GM18526 (cell line): ENCODE data around the gene WDR18.
A peak's percentile ranks its signal among the peaks of the same experiment; 100 is the strongest.

Experiments
- POLR2A ChIP-seq: IDR thresholded peaks from 3 replicates; pipeline ENCODE4 v1.6.1; 2011; ENCODE audit not compliant: insufficient read length; ENCODE audit errors: extremely low read depth

The WDR18 gene

DNA sequence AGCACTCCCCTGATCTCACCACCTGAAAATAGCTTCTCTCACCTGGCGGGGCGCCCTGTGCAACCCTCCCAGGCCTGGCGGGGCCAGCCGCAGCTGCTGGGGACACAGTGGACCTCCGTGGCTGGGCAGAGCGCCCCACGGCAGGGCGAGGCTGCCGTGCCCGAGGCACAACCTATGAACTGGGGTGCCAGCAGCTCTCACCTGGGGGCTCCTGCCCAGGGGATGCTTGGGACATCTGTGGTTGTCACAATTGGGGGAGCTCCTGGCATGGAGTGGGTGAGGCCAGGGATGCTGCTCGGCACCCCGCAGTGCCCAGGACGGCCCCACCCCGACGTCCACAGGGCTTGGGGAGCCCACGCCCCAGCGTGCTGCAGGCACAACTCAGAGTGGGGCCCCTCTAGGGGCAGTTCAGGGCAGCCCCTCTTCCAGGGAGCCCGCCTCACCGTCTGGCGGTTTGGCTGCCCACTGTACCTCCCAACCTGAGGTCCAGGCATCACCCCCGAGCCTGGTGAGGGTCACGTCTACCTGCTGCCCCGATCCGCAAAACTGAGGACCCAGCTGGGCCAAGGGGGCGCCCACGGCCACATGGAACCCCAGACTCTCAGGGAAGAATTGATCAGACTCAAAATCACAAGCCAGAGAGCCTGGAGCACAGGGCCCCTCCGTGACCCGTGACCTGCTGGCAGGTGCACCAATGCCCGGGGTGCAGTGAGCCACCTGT is 31.1 kb downstream of the WDR18 start:
- TF ChIP-seq POLR2A = no peak

DNA sequence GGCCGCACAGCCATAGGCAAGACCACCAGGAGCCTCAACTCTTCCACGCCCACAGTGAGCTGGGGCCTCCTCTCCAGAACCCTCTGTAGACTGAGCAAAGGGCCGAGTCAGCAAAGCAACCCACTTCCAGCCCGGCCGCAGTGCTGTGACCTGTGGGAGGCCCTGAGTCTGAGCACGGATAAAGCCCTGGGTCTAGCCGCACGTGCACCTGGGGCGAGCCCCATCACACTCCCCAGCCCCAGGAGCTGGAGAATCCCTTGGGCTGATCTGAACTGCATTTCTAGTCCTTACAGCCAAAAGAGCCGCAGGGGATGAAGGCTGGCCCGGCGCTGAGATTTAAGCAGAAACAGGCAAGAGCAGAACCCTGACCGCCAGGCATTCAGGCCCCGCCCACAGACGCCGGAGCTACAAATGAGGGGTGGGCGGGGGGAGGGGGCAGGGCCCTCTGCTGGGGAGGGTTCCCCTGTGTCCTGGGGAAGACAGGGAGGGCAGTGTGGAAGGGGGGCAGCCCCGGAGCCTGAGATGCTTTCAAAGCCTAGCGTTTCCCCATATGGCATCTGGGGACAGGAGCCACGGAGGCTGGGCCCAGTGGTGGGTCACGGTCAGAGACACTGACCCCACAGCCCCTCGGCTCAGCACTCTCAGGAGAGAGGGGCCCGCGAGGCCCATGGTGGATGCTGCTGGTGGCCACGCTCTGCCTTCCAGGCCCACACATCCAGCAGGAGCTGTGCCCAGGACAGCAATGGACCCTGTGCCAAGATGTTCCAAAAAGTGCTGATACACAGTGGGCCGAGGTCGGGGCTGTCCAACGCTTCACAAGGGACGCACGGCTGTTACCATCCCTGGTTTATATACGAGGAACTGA is 31.9 kb downstream of the WDR18 start:
- no peak for TF ChIP-seq POLR2A

DNA sequence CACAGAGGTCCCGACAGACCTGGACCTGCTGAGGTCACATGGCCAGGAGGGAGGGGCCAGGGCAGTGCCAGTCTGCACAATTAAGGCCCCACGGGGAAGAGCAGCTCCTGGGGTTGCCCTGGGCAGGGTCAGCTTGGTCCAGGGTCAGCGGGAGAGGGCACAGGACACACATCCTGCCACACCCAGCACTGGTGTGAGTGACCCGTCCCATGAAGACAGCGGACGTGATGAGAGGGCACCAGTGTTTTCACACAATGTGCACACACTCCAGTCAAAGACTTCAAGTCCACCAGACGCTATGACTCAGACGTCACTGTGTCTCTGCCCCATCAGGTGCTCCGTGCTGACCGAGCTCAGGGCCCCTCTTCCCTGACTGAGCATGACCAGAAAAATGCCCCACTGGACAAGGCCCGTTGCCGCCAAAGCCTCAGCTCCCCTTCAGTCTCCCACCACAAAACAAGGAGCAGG is 32.5 kb downstream of the WDR18 start:
- TF ChIP-seq POLR2A = no peak

DNA sequence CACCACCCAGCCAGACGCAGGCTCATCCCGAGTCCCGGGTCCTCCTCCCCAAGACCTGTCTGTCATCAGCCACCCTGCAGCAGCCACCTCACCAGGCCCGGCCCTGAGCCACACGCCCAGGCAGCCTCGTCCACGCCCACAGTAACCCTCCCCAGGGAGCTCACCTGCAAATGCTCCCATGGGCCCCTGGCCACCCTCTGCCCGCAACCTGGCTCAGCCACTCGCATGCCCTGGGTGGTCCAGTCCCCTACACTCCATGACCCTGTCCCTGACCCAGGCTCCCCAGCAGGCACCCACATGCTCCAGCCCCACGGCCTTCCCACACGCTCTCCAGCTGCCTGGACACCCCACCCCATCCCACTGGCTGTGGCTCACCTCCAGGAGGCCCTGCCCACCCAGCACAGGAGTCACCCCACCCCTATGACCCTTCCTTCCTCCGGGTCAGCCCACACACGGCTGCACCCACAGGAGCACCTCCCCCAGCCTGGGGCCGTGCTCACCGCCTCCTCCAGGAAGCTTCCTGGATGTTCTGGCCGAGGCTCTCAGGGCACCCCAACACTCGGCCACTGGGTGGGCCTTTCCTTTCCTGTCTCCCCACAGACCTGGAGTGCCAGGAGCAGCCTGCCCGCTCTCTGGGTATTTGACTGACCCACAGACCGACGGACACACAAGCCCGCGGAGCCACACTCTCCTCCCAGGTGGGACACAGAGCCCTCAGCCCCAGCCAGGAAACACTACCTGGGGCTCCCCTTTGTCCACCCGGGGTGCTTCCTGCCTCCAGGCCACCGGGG is 33.2 kb downstream of the WDR18 start:
- no peak for TF ChIP-seq POLR2A

DNA sequence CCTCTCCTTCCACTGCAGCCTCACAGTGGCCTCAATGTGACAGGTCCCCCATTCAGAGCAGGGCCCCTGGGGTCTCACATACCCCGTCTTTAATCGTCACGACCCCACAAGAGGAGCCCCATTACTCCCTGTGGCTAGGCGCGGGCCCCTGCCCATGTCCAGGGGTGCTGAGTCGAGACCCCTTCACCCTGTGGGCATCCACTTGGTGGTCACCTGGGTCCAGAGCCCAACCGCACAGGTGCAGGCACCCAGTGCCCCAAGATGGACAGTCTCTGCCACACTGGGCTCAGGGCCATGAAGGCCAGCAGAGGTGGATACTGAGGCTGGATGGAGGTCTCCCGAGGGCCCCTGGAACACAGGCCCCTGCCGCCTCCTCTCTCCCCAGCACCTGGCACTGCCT is 33.8 kb downstream of the WDR18 start:
- TF ChIP-seq POLR2A = no peak

DNA sequence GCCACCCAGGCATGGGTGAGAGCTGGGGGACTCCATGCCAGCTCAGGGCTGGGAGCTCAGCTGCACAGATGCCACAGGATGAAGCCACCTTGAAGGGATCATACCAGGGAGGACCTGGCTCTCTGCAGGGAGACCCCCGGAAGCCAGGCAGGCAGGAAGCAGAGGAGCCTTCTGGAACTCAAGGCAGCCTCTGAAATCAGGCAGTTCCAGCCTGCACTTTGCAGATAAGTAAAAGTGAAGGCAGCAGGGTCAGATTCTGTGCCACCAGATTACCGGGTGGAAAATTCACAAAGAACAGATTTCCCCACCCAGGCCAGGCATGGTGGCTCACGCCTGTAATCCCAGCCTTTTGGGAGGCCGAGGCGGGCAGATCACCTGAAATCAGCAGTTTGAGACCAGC is 34.2 kb downstream of the WDR18 start:
- no peak for TF ChIP-seq POLR2A

DNA sequence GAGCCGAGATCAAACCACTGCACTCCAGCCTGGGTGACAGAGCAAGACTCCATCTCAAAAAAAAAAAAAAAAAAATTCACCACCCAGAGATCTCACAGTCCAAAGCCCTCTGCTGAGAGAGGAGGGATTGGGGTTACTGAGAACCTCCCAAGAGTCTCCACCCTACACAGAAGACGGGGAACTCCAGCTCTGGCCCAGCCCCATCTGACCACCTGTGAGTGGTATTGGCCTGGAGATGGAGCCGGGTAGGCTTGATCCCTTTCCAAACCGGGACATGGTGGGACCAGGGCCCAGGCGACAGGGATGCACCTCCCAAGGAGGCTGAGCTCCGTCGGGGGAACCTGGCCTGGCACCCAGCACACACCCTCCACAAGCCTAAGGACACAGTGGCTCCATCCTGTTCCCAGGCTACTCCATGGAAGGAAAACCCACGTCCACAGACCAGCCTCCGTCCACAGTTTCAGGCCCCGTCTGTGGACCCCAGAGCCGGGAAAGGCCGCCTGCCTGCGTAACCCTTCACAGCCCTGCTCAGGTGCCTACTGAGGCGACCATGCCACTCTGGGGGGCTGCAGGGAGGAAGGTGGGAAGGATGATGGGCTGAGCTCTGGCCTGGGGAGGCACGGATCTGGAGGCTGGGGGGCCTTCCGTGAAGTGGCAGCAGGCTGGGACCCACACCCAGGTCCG is 34.9 kb downstream of the WDR18 start:
- no peak for TF ChIP-seq POLR2A

DNA sequence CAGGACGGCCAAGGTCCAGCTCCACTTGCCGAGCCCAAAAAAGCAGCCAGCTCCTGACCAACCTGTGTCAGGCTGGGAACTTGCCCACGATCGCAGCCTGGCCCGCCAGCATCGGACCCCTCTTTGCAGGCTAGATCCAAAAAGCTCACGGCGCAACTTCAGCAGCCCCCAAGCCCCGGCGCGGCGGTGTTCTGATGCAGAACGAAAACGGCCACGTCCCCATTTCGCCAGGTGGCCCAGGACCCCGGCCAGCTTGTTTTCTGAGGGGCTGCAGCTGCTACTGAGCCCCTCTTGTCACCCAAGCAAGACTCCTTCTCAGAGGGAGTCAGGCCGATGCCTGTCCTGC is 35.4 kb downstream of the WDR18 start:
- no peak for TF ChIP-seq POLR2A

DNA sequence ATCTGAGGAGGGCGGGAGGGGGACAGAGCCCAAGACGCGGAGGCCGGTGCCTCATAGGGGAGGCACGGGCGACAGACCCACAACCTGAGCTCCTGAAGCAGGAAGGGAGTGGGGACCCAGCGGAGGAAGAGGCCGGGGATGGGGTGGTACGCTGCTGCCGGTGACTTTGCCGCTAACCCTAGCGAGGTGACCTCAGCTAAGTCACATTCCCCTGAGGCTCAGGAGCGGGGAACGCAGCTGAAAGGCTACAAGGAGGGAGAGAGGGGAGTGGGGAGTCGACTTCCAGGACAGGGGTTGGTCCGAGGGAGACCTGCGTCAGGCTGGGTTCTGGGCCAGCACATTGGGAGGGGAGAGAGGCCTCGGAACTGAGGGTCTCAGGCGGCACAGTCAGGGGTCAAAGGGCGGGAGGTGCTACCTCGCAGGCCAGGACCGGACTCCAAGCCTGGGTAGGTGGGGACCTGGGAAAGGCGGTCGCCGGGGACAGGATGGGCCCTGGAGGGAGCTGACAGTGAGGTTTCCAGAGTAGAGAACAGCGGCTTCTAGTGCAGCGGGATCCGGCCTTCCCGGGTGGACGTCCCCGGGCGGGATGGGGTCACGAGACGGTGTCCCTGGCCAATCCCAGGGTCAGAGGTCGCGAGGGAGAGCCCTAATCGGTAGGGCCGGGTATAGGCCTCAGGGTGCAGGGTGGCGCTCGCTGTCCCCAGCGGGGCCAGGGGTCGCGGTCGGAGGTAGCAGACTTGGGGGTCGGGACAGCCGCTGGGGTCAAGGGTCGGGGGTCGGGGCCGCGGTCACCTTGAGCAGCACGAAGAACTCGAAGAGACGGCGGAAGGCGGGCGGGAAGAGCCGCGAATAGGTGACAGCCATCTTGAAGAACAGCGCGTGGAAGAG is 36.1 kb downstream of the WDR18 start:
- TF ChIP-seq POLR2A = no peak

DNA sequence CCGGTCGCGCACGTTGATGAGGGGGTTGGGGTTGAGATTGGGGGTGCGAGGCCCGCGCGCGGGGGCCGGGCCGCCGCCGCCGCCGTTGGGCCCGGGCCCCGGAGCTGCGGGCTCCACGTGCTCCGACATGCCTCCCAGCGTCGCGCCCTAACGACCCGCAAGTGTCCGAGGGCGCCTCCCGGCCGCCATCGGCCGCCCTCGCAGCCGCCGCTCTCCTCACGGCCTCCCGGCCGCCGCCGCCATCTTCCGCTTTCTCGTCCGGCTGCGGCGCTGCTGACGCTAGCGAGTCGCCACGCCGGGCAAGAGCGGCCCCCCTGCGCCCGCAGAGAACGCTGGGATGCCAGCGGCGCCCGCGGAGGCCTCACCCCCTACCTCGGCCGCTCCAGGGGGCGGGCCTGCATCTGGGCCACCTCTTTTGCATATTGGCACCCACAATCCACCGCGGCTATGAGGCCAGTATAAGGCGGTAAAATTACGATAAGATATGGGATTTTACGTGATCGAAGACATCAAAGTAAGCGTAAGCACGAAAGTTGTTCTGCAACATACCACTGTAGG is 36.8 kb downstream of the WDR18 start, which contains the start of gene TMEM259:
TSS of gene TMEM259 (minus strand) at position 256 of the 558 bp plus-strand sequence. CDS start at position 129, 127 bp downstream.
- TF ChIP-seq POLR2A = peak; percentile 81

DNA sequence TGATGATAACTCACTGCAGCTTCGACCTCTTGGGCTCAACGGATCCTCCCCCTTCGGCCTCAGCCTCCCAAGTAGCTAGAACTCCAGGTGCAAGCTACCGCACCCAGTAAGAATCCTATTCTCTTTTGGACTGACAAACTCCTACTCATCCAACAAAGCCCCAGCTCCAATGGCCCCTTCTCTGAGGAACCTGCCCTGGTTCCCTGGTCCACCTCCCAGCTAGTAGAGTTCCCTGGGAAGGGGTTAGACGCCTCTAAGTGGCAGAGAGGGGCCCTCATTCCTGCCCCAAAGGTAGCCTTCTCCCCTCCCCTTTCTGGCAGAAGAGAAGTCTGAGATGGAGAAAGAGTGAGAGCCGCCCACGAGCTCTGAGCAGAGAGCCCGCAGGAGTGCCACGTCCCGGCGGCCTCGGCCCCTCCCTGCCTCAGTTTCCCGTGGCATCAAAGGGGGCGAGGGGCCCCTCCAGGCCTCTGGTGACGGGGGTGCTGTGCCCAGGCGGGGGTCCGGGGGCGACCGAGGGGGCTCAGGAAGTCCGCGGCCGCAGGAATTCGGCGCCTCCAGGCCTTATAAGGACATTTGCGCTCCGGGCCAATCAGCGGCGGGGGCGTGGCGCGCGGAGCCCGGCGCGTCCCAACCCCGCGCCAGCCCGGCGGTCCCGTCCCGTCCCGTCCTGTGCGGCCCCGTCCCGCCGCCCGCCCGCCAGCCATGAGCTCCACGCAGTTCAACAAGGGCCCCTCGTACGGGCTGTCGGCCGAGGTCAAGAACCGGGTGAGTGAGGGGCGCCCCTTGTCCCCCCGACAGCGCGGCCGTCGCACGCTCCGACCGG is 42.0 kb downstream of the WDR18 start, which contains the start of gene CNN2:
TSS of gene CNN2 (plus strand) at position 649 of the 823 bp plus-strand sequence. CDS start at position 703, 54 bp downstream.
- TF ChIP-seq POLR2A = peak; percentile 72

DNA sequence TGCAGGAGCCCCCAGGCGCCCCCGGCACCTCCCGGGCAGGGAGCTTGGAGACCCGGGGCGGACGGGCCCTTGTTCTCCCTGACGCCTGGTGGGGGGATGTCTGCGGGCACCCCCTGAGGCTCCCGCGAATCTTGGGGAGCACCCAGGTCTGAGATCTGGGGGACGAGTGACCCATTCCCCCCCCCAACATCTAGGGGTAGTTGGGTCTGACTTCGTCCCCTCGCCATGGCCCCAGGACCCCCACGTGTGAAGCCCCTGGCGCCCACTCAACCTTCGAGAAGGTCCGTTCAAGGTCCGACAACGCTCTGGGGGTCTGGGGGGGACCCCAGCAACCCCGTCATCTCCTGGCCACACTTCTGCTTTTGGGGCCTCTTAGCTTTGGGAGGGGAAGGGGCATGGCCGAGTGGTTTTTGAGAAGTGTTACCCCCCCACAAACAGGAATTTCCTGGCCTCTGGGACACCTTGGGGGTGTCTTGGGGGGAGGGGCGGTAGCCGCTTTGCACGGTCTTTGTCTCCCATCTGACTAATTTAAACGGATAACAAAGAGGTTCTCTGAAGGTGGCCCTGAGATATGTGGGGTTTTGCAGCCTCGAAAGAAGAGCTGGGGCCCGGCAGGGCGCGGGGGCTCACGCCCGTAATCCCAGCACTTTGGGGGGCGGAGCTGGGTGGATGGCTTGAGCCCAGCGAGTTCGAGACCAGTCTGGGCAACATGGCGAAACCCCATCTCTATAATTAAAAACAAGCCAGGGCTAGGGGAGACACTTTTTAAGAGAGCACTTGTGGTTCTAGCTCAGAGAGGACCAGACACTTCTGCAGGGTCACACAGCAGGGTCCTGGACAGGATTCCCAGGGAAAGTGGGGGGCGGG is 42.9 kb downstream of the WDR18 start:
- no peak for TF ChIP-seq POLR2A

DNA sequence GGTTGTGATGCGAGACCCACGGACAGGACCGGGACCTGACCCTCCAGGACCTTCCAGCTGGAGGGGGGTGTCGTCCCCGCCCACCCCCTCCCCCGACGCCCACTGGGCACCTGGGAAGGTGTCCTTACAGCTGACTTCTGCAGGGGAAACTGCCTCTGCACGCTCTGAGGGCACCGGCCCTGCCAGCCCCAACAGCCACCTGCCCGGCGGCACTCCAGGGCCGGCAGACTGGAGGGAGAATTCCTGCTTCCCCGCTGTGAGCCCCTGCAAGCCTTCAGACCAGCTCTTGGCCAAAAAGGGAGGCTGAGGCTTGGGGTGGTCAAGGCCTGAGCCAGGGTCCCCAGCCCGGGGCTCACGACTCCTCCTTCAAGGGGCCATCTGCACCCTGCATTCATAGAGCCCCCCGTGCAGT is 43.5 kb downstream of the WDR18 start:
- no peak for TF ChIP-seq POLR2A
